ENCODE data around the gene CADPS.

Gene CADPS

DNA sequence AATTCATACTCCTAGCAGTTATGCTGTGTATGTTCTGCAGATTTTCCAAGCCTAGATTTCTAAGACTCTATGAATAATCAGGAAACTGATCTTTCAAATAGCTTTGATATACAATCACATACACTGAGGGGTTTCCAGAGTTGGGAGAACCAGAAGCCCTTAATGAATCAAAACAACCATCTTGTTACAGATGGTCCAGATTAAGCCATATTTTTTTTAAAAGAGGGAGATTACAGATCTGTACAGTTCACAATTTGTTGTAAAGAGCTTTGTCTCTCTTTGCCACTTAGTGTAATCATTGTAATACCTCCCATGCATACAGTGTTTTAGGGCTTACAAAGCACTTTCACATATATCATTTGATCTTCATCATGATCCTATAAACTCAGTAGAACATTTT, 47.7 kb downstream of the CADPS start:
- H3K9me3 ChIP-seq (ENCODE audit: insufficient read depth, low read length), result no peaks in the 10 kb centered on the region
- H3K4me1 ChIP-seq (ENCODE audit: insufficient read depth, insufficient read length), result no peaks in the 10 kb centered on the region
- H3K36me3 ChIP-seq (ENCODE audit: insufficient read depth, insufficient read length, low read length), result no peaks in the 10 kb centered on the region
- no peak for TF ChIP-seq ZNF274 (IDR thresholded peaks at IDR 0.05; ENCODE audit: low read depth, low read length)
- H3K4me3 ChIP-seq (ENCODE audit: insufficient read length, low read depth), result no peak overlapping the region
- H3K9ac ChIP-seq (ENCODE audit: insufficient read length, low read depth), result no peak overlapping the region
- DNase-seq (ENCODE audit: low read depth, low spot score), result no peak
- H3K27me3 ChIP-seq (ENCODE audit: insufficient read depth, insufficient read length), result no peaks in the 10 kb centered on the region

DNA sequence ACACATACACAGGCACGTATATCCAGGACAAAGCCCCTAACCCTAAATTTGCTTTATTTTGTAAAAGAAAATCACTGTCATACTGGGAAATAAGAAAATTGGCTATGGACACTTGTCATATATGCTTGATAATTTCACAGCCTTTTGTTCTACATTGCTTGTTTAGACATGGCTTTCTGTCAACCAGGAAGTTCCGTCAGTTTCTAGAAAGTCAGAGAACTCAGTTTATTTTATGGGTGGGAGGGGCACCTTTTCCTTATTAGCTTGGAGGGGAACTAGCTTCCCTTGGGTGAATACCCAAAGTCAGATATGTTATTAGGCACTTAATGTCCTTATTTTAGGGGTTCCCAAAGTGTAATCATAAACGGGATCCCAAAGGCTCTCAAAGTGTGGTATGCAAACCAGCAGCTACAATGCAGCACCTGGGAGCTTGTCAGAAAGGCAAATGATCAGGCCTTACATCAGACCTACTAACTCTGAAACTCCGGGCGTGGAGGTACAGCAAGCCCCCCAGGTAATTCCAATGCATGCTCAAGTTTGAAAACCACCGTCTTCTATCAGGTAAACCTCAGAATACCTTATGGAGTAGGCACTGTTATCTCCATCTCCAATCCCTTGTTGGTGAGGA, 50.1 kb downstream of the CADPS start:
- no peaks in the 10 kb centered on the region for H3K36me3 ChIP-seq (ENCODE audit: insufficient read depth, insufficient read length, low read length)
- no peak overlapping the region for H3K4me3 ChIP-seq (ENCODE audit: insufficient read length, low read depth)
- H3K27me3 ChIP-seq (ENCODE audit: insufficient read depth, insufficient read length), result no peaks in the 10 kb centered on the region
- DNase-seq (ENCODE audit: low read depth, low spot score), result no peak
- no peaks in the 10 kb centered on the region for H3K4me1 ChIP-seq (ENCODE audit: insufficient read depth, insufficient read length)
- H3K9ac ChIP-seq (ENCODE audit: insufficient read length, low read depth), result no peak overlapping the region
- TF ChIP-seq SUZ12 (IDR thresholded peaks at IDR 0.05; ENCODE audit: extremely low read depth, insufficient read depth, insufficient read length), result no peak
- no peak for TF ChIP-seq ZNF274 (IDR thresholded peaks at IDR 0.05; ENCODE audit: low read depth, low read length)
- TF ChIP-seq YY1 (IDR thresholded peaks at IDR 0.05; ENCODE audit: insufficient read depth, insufficient read length), result no peak
- no peaks in the 10 kb centered on the region for H3K9me3 ChIP-seq (ENCODE audit: insufficient read depth, low read length)

DNA sequence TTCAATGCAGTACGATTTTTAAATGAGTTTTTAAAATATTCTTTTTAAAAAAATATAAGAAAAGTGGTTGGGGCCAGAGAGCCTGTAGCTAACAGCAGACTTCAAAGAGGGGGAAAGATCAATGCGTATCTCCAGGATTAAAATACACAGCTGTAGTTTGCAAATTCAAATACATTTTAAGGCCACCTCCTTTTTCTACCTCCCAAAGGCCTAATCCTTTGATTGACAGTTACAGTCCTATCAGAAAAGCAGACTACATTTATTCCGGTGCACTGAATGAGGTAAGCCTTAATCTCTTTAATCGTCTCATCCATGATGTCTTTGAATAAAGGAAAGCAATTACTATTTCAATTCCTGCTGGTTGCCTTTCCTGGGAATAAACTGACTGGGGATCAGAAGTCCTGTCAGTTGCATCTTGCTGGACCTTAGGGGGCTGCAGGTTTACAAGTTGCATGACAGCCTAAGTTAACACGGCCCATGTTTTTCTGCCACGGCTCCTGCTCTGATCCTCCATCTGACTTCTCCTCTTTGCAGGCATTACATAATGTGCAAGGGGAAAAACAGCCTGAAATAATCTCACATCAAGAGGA, 51.7 kb downstream of the CADPS start:
- Histone ChIP-seq H3K4me1 (ENCODE audit: insufficient read depth, insufficient read length) (no peaks in the 10 kb centered on the region), H3K9ac (ENCODE audit: insufficient read length, low read depth) (no peak overlapping the region)

DNA sequence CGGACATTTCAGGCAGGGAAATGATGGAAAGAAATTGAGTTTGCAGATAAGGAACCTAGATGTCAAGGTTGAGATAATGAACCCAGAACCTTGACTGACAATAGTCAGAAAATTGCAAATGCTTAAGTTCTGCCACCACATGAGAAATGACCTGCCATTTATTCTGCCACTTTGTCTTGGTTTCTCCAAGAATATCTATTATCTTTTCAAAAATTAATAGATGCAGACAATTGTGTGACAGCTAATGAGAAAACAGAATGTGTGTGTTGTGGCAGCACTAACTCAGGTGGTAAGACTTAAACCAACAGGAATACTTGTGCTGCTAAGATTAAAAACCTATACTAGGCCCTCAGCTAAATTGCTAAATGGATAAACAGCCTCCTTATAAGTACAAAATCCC, 52.3 kb downstream of the CADPS start:
- H3K9me3 ChIP-seq (ENCODE audit: insufficient read depth, low read length), result no peaks in the 10 kb centered on the region
- DNase-seq (ENCODE audit: low read depth, low spot score), result no peak
- no peak overlapping the region for H3K4me3 ChIP-seq (ENCODE audit: insufficient read length, low read depth)
- no peaks in the 10 kb centered on the region for H3K27me3 ChIP-seq (ENCODE audit: insufficient read depth, insufficient read length)
- no peaks in the 10 kb centered on the region for H3K36me3 ChIP-seq (ENCODE audit: insufficient read depth, insufficient read length, low read length)
- no peak overlapping the region for H3K9ac ChIP-seq (ENCODE audit: insufficient read length, low read depth)
- no peak for TF ChIP-seq ZNF274 (IDR thresholded peaks at IDR 0.05; ENCODE audit: low read depth, low read length)
- TF ChIP-seq YY1 (IDR thresholded peaks at IDR 0.05; ENCODE audit: insufficient read depth, insufficient read length), result no peak
- no peak for TF ChIP-seq SUZ12 (IDR thresholded peaks at IDR 0.05; ENCODE audit: extremely low read depth, insufficient read depth, insufficient read length)
- no peaks in the 10 kb centered on the region for H3K4me1 ChIP-seq (ENCODE audit: insufficient read depth, insufficient read length)

More for the DNA sequence above, 51.7 kb downstream of the CADPS start:
- H3K36me3 ChIP-seq (ENCODE audit: insufficient read depth, insufficient read length, low read length), result no peaks in the 10 kb centered on the region
- no peak for TF ChIP-seq ZNF274 (IDR thresholded peaks at IDR 0.05; ENCODE audit: low read depth, low read length)
- no peak for TF ChIP-seq YY1 (IDR thresholded peaks at IDR 0.05; ENCODE audit: insufficient read depth, insufficient read length)
- no peak for TF ChIP-seq SUZ12 (IDR thresholded peaks at IDR 0.05; ENCODE audit: extremely low read depth, insufficient read depth, insufficient read length)
- no peak overlapping the region for H3K4me3 ChIP-seq (ENCODE audit: insufficient read length, low read depth)
- no peak for DNase-seq (ENCODE audit: low read depth, low spot score)
- H3K27me3 ChIP-seq (ENCODE audit: insufficient read depth, insufficient read length), result no peaks in the 10 kb centered on the region
- H3K9me3 ChIP-seq (ENCODE audit: insufficient read depth, low read length), result no peaks in the 10 kb centered on the region

DNA sequence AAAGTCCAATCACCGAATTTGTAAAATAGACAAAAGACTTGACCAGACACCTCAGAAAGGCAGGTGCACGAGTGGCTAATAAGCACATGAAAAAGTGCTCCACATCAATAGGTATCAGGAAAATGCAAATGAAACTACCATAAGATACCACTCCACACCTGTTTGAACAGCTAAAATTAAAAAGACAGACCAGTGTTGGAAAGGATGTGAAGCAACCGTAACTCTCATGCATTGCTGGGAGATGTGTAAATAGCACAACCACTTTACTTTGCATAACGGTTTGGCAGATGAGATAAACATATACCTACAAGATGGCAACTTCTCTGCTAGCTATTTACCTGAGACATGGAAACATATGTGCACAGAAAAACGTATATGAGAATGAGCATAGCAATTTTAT, 56.9 kb downstream of the CADPS start:
- H3K9ac ChIP-seq (ENCODE audit: insufficient read length, low read depth), result no peak overlapping the region
- no peaks in the 10 kb centered on the region for H3K27me3 ChIP-seq (ENCODE audit: insufficient read depth, insufficient read length)
- H3K4me1 ChIP-seq (ENCODE audit: insufficient read depth, insufficient read length), result no peaks in the 10 kb centered on the region
- TF ChIP-seq SUZ12 (IDR thresholded peaks at IDR 0.05; ENCODE audit: extremely low read depth, insufficient read depth, insufficient read length), result no peak
- TF ChIP-seq ZNF274 (IDR thresholded peaks at IDR 0.05; ENCODE audit: low read depth, low read length), result no peak
- TF ChIP-seq YY1 (IDR thresholded peaks at IDR 0.05; ENCODE audit: insufficient read depth, insufficient read length), result no peak
- no peak overlapping the region for H3K4me3 ChIP-seq (ENCODE audit: insufficient read length, low read depth)
- H3K9me3 ChIP-seq (ENCODE audit: insufficient read depth, low read length), result no peaks in the 10 kb centered on the region
- no peak for DNase-seq (ENCODE audit: low read depth, low spot score)
- H3K36me3 ChIP-seq (ENCODE audit: insufficient read depth, insufficient read length, low read length), result no peaks in the 10 kb centered on the region

DNA sequence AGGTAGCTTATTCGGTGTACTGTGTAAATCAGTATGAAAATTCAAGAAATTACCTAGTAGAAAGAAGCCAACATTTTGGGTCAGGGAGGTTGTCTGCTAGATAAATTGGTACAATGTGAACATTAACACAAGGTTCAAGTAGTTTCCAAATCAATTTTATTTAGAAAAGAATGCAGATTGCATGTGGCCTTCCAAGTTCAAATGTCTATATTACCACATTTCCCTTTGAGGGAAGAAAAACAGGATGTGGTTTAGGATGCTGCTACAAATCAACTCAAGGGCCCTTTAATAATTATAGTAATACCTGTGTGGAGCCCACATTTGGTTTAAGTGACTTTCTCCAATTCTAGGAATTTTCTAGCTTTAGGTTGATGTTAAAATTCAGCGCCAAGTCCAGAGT, 57.5 kb downstream of the CADPS start:
- Histone ChIP-seq H3K36me3 (ENCODE audit: insufficient read depth, insufficient read length, low read length) (no peaks in the 10 kb centered on the region), H3K4me3 (ENCODE audit: insufficient read length, low read depth) (no peak overlapping the region), H3K27me3 (ENCODE audit: insufficient read depth, insufficient read length) (no peaks in the 10 kb centered on the region), H3K4me1 (ENCODE audit: insufficient read depth, insufficient read length) (no peaks in the 10 kb centered on the region), H3K9ac (ENCODE audit: insufficient read length, low read depth) (no peak overlapping the region), H3K9me3 (ENCODE audit: insufficient read depth, low read length) (no peaks in the 10 kb centered on the region)
- TF ChIP-seq SUZ12 (IDR thresholded peaks at IDR 0.05; ENCODE audit: extremely low read depth, insufficient read depth, insufficient read length), result no peak
- TF ChIP-seq ZNF274 (IDR thresholded peaks at IDR 0.05; ENCODE audit: low read depth, low read length), result no peak
- TF ChIP-seq YY1 (IDR thresholded peaks at IDR 0.05; ENCODE audit: insufficient read depth, insufficient read length), result no peak
- no peak for DNase-seq (ENCODE audit: low read depth, low spot score)

DNA sequence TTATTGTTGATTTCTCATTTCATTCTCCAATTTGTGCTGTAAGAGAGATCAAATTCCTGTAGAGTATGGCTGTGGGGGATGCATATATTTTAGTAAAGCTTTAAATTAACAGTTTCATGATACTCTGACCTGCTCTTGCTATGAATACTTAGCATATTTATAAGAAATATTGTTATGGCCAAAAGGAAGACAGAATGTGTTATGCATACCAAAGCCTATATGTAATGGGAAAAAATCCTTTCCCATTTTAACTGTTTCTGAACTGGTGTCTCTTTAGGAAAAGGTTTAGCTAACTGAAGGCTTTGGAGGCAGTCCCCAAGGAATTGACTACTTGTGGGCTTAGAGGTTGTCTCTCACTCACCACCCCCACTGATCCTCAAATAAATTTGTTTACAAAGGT, 59.2 kb downstream of the CADPS start:
- H3K9ac ChIP-seq (ENCODE audit: insufficient read length, low read depth), result no peak overlapping the region

More for the DNA sequence above, 59.2 kb downstream of the CADPS start:
- no peaks in the 10 kb centered on the region for H3K4me1 ChIP-seq (ENCODE audit: insufficient read depth, insufficient read length)
- H3K27me3 ChIP-seq (ENCODE audit: insufficient read depth, insufficient read length), result no peaks in the 10 kb centered on the region
- H3K9me3 ChIP-seq (ENCODE audit: insufficient read depth, low read length), result no peaks in the 10 kb centered on the region
- TF ChIP-seq YY1 (IDR thresholded peaks at IDR 0.05; ENCODE audit: insufficient read depth, insufficient read length), result no peak
- no peak overlapping the region for H3K4me3 ChIP-seq (ENCODE audit: insufficient read length, low read depth)
- H3K36me3 ChIP-seq (ENCODE audit: insufficient read depth, insufficient read length, low read length), result no peaks in the 10 kb centered on the region
- DNase-seq (ENCODE audit: low read depth, low spot score), result no peak
